GM21381 (cell line): ENCODE data around the gene CAMK2B.
A peak's percentile ranks its signal among the peaks of the same experiment; 100 is the strongest.
"Not testable (repeated sequence)": the region's sequence is repeated elsewhere in the genome, so short reads cannot be mapped to it uniquely, and the experiment has no call there.

Experiments
- ATAC-seq: cut with Tn5 transposase; IDR thresholded peaks from one replicate; pipeline ENCODE4 v1.9.1; 2021; ENCODE audit warnings: mild to moderate bottlenecking, moderate library complexity; ENCODE audit not compliant: unreplicated experiment

Gene CAMK2B

GRCh38 chr7:44219371-44220045, 105.9 kb downstream of the CAMK2B start:
- no peak for ATAC-seq

DNA sequence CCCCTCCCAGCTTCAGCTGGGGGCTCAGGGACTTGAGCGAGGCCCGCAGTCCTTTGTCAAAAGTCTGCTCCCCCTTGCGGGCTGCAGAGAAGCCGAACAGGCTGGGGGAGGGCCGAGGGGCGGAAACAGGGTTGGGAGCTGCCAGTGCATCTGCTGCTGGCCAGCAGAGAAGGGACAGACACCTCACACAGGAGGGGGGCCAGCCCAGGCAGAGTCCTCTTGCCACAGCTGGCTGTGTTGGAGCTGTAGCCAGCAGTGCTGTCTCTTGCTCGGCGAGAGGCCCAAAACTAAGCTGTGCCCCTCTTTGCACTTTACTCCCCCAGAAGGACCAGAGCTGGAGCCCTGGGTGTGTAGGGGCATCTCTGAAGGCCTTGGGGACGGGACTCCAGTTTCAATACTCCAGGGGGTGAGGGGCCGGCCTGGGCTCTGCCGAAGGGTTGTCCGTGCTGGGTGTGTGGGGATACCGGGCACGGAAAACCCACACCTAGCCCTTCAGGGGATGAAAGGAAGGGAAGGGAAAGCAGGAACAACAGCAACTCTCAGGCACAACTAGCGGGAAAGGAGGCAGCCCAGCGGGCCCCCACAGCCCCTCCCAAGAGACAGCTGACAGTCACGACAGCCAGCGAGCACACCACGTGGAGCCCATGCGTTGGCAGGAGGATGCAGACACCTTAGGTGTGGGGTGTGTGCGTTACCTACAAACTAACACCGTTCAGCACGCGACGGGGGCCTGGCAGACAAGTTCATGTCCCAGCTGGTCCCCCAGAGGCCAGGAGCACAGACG, 106.8 kb downstream of the CAMK2B start:
- ATAC-seq = no peak

DNA sequence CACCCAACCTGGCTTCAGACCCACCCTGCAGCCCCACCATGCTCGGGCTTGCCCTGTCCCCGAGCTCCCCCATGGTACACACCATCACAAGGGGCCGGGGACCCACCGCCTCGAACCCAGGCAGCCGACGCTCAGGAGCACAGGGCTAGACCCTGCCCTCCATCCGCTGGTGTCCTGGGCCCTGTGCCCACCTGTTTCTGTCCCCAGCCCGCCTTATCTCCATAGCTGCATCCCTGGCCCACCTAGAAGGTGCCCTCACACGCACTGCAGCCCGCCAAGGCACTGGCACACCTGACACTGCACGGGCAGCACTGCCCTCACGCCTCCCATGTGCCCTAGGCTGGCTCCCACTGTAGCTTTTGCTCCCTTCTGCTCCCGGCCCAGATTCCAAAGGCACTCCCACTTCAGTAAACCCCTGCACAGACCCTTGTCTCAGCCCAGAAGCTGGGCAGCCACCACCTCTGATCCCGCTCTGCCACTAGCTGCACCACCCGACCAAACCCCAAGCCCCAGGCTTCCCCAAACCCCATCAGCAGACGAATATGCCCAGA, 107.5 kb downstream of the CAMK2B start:
- no peak for ATAC-seq

DNA sequence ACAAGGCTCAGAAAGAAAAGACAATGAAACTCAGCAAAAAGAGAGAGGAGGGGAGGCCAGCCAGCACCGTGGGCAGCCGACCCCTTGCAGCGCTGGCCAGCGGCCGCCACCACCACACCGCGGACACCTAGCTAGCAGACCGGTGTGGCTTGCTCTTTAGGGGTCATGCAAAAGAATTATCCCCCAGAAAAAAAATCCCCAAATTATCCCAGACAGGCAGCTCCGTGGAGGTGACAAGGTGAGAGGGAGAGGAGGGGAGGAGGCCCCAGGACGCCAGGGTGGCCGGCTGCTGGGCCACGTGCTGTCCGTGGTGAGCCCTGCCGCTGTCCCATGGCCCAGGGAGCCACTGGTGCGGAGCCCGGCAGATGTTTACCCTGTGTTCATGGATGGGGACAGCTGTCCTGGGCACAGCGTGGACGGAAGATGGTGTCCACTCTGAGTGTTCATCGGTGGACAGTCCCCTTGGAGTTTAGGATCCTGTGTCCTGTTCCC, 108.1 kb downstream of the CAMK2B start:
- no peak for ATAC-seq

DNA sequence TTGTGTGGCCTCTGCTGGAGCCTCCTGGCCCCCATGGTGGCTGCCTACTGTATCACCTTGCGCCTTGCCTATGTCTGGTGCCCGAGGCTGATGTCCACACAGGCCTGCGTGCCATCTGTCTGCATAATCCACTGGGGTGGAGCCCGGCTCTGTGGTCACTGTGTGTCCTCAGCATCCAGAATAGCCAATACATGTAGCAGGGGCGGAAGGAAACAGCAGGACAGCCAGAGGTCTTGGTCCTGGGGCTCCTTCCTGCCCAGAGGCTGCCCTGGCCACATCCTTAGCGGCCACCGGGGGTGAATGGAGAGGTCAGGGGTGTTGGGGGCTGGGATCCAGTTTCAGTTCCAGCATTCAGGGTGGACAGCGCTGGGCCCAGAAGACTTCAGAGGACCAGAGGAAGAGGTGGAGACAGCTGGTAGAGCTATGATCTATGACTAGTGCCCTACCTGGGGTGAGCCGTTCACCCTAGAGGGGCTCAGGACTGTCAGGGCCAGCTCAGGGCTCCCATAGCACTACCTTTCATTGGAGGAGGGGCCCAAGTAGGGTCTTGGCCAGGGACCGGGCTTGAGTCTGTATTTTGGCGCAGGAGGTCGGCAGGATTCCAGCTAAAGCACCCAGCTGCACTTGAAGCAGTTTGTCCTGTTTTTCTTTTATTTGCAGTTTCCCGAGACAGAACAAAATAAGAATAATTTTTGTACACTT, 108.7 kb downstream of the CAMK2B start:
- ATAC-seq = no peak

DNA sequence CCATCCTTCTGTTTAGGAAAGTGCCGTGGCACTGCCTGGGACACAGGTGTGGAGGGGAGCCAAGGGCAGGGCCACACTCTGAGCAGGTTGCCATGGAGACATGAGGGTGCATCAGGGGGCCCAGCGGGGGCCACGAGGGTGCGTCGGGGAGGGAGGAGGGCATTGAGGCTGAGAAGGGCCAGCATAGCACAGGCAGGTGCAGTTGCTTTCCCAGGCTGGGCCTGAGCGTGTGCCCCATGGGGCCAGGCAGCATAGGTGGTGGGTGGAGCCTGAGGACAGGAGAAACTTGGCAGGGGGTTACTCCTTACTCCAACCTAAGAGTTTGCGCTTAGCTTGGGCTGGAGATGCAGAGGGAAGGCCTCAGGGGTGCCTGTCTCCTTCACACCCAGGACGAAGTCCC, 109.4 kb downstream of the CAMK2B start:
- no peak for ATAC-seq

DNA sequence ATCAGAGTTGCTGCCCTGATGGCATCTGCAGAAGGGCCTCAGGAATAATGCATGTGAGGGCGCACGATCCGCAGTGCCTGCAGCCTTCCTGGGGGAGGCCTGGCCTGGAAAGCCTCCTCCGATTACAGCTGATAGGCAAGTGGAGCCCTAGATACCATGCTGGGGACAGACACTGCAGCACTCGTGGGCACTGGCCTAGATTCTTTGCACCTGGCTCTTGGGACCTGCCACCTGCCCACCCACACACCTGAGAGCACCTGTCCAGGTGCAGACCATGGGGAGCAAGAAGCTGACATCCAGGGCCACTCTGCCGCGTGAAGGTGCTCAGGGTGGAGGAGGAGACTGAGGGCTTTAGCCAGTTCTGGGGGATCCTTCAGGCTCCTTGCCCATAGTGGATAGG, 109.9 kb downstream of the CAMK2B start:
- no peak for ATAC-seq

DNA sequence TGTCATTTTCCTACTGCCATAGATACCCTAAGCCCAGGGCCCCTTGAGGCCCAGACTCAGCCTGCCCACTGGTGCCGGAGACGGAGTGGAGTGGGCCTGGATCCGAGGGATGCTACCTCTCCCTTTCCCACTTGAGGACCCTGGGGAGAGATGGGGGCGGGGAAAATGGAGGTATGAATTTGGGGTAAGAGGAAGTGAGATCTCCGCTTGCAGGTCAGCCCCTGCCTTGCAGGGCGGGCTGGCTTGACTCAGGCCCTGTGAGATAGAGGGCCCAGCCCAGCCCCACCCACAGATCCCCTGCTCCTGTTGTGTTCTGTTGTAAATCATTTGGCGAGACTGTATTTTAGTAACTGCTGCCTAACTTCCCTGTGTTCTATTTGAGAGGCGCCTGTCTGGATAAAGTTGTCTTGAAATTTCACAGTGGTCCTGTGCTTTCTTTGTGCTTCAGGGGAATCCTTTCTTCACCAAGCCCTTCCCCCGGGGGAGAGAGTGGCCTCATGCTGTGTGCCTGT, 111.5 kb downstream of the CAMK2B start:
- ATAC-seq = no peak

GRCh38 chr7:44213206-44213876, 112.1 kb downstream of the CAMK2B start:
- no peak for ATAC-seq

GRCh38 chr7:44212581-44213184, 112.7 kb downstream of the CAMK2B start:
- ATAC-seq = no peak

DNA sequence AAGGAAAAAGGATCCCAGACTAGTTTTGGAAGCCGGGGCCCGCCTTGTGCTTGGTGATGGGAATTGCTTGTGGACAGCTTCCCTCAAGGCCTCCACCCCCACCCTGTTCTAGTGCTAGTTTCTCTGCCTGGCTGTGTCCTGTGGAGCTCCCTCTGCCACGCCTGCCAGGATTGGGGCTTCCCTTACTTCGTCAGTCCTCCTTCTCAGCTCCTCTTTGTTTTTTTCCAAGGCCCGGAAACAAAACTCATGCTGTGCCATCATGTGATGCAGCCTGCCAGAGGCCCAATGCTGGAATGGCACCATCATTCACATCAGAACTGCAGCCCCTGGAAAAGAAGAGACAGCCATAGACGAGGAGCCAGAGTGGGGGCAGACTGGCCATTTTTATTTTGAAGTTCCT, 113.4 kb downstream of the CAMK2B start:
- no peak for ATAC-seq

DNA sequence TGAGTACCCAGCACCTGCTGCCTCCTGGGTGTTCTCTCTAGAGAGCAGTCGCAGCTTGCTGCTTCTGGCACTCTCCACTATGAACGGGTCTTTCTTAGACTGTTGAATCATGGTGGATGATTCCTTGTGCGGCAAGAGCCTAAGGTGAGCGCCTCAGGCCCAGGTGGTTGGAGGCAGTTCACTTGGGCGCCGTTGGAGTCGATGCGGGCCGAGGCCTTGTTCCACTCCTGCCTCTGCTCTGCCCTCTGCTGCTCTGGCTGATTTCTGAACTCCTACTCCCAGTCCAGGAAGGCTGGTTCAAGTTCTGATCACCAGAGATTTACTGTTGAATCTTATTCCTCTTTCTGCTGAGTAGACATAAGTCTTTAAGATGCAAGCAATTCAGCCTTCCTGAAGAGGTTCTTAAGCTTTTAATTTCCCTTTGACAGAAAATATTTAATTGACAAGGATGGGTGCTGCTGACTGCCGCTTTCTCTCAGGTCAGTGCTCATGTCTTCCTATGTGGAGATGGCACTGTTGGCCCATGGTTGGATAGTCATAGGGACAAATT, 114.2 kb downstream of the CAMK2B start:
- no peak for ATAC-seq

GRCh38 chr7:44210107-44210506, 115.3 kb downstream of the CAMK2B start:
- ATAC-seq = no peak

DNA sequence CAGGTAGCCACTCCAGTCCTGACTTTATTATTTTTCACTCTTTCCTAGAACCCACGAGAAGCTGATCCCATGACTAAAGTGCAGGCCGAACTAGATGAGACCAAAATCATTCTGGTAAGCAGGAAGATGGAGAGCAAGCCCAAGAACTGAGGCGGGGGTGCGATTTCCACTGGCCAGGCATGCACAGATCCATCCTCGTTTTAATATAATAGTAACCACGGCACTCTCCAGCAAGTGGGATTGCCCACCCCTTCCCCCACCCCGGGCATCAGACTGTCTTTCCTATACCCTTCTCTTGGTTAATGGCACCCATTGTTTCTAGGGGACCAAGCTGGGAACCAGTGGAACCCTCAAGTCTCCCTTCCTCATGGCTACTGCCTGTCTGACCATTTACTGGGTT, 117.3 kb downstream of the CAMK2B start:
- ATAC-seq = no peak

DNA sequence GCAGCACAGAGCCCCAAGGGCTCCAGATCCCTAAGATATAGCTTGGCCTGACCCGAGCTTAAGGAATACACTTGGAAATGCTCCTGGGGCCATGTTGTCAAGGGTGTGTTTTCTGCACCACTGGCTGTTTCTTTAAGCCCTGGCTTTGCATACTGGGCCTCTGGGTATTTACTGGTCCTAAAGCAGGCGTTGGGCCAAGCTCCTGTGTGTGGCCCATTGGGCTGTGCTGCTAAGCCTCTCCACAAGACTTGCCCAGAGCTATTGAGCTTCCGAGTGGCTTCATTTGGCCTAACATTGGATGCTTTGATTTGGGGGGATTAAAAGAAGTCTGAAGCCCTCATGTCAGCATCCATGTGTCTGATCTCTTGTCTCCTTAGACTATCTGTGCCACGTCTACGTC, 119.4 kb downstream of the CAMK2B start:
- no peak for ATAC-seq

DNA sequence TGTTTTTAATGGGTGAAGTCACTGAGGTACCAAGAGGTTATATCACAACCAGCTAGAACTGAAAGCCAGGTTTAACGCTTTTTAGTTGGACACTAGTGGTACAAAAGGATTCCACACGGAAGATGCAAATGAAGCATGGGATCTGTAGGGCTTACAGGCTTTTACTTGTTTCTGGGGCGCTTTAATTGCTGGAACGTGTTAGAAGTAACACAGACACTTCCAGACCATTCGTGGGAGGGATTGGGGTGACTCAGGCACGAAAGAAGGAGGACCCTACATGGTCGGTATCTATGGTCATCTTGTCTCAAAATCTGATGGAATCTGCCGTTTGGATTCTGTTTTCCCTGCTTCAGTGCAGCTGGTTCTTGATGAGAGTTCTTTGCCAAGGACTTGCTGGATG, 123.6 kb downstream of the CAMK2B start:
- no peak for ATAC-seq

DNA sequence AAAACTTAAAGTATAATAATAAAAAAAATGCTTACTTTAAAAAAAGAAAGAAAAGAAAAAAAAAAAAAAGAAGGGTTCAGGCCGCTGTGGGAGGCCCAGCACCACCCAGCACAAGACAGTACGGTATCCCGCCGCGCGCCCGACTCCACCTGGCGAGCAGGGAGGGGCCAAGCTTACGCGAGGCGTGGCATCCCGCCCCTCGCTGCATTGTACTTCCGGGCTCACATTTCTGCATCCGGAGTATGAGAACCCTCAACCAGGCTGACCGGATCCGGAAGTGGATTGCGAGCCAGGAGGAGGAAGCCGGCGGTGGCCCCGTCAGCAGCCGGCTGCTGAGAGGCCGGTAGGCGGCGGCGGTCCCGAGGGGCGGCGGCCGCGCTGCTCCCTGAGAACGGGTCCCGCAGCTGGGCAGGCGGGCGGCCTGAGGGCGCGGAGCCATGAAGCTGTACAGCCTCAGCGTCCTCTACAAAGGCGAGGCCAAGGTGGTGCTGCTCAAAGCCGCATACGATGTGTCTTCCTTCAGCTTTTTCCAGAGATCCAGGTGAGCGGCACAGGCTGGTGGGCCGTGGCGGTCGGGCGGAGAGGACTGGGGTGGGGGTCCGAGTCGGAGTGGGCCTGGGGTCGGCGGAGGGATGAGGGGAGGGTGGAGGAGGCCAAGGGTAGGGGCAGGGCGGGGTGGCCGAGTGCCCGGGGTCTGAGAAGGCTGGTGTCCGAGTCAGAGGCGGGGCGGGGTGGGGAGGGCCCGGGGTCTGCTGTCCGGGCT, 124.5 kb downstream of the CAMK2B start, which contains the start of gene YKT6:
Gene YKT6 (plus strand): TSS at position 280 of the 763 bp plus-strand sequence. CDS start 158 bp downstream, at position 438.
- peak; percentile 99 for ATAC-seq

DNA sequence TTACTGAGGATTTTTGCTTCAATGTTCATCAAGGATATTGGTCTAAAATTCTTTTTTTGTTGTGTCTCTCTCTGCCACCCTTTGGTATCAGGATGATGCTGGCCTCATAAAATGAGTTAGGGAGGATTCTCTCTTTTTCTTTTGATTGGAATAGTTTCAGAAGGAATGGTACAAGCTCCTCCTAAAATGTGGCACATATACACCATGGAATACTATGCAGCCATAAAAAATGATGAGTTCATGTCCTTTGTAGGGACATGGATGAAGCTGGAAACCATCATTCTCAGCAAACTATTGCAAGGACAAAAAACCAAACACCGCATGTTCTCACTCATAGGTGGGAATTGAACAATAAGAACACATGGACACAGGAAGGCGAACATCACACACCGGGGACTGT, 125.2 kb downstream of the CAMK2B start:
- ATAC-seq = not testable (repeated sequence)

DNA sequence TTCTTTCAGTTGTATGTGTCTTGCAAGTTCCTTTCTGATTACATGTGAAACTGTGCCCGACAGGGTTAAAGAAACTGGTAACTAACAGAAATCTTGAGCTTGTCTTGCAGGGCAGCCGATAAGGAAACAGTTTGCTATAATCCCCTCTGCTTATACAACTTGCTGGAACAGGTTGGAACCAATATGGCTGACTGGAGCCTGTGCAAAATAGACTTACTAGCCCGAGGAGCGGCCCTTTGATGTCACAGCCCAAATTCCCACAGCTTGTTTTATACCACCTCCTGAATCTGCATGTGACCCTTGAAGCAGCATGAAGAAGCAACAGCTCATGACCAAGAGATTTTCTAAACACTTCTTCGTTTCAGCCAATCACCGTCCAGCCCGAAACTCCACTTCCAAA, 127.9 kb downstream of the CAMK2B start:
- no peak for ATAC-seq
